K562 (cell line): ENCODE measurements around the gene RHOA. TPM values are rescaled to one million over a fixed set of nuclear protein-coding genes. Genes with fewer than 3 reads are reported as not detected.

Source experiments
- ATAC-seq: fragments of 200-7000 bp; cut with Tn5 transposase; 3 replicates; pipeline ENCODE4 v1.9.1; 2020; ENCODE audit warnings: moderate library complexity
- BruUV-seq: library from RNA; stranded (reverse); fragments of 400-500 nt; replicated peaks from 2 replicates; lab custom pipeline; 2021; lab: Mats Ljungman, UMichigan
- CTCF ChIA-PET: fragments of 300-600 bp; formaldehyde crosslinking; extraction: SDS; loops from one replicate; lab custom pipeline; 2021; ENCODE audit warnings: low intra/inter-chr PET ratio; lab: Yijun Ruan, JAX
- POLR2A ChIA-PET: fragments of 300-600, 350-650 bp; sonication (Branson Sonifier 250); formaldehyde crosslinking; extraction: SDS; loops from one replicate; lab custom pipeline; 2021; ENCODE audit warnings: antibody characterized with exemption, inconsistent platforms; lab: Yijun Ruan, JAX
- DNase-seq, 4 experiments: peaks; one replicate each; pipeline versions ENCODE4 v3.0.0 to v3.0.0-alpha.2; 2011 to 2018; ENCODE audit warnings: low spot score in 3 of 4, mixed read lengths in 3 of 4; ENCODE audit errors: extremely low read depth in 1 of 4
- FAIRE-seq: peaks from 2 replicates; lab custom pipeline; 2011; peaks lifted over from hg19 to GRCh38; lab: Jason Lieb, UNC
- H2AFZ ChIP-seq: 2 replicates; pipeline ENCODE4 v1.6.0; 2011; ENCODE audit warnings: low read depth, low read length, control low read depth, inconsistent platforms
- H3K27ac ChIP-seq: fragments of 200-600 bp; 3 replicates; pipeline ENCODE4 v1.8.0; 2011; ENCODE audit warnings: low read depth, mild to moderate bottlenecking, control low read depth, inconsistent platforms, low read length, moderate library complexity, mixed read lengths; ENCODE audit errors: extremely low read depth
- H3K27me3 ChIP-seq, 2 experiments: fragments of 300-600 bp in 1 of 2; 2 replicates in 1 of 2; 3 replicates in 1 of 2; pipeline versions ENCODE4 v1.6.0 to v1.8.0; 2011; ENCODE audit warnings: inconsistent platforms in 2 of 2, low read length in 2 of 2, mild to moderate bottlenecking in 1 of 2, mixed read lengths in 1 of 2, moderate library complexity in 1 of 2; ENCODE audit not compliant: control insufficient read depth in 2 of 2, insufficient read depth in 2 of 2
- H3K36me3 ChIP-seq: fragments of 300-600 bp; 3 replicates; pipeline ENCODE4 v1.8.0; 2011; ENCODE audit warnings: mild to moderate bottlenecking, low read length, inconsistent platforms; ENCODE audit not compliant: control insufficient read depth, insufficient read depth
- H3K4me1 ChIP-seq, 2 experiments: fragments of 200-600 bp in 1 of 2; replicated peaks in 1 of 2; 2 replicates in 1 of 2; 3 replicates in 1 of 2; pipeline versions ENCODE4 v1.5.1 to v1.8.0; 2011; ENCODE audit warnings: inconsistent platforms in 2 of 2, low read length in 2 of 2, mild to moderate bottlenecking in 1 of 2, mixed read lengths in 1 of 2, moderate library complexity in 1 of 2; ENCODE audit not compliant: control insufficient read depth in 2 of 2, insufficient read depth in 2 of 2
- H3K4me2 ChIP-seq: 2 replicates; pipeline ENCODE4 v1.6.1; 2011; ENCODE audit warnings: low read length, control low read depth, inconsistent platforms, mixed read lengths; ENCODE audit not compliant: insufficient read depth
- H3K4me3 ChIP-seq: fragments of 200-600 bp; sonication (generic), shearing (Covaris generic); 2 replicates; pipeline ENCODE4 v1.5.1; 2016; ENCODE audit warnings: control low read depth, inconsistent platforms
- H3K79me2 ChIP-seq: fragments of 200-600 bp; 3 replicates; pipeline ENCODE4 v1.8.0; 2011; ENCODE audit warnings: low read length, inconsistent platforms; ENCODE audit not compliant: control insufficient read depth, insufficient read depth
- H3K9ac ChIP-seq, 2 experiments: 2 replicates each; pipeline versions ENCODE4 v1.6.0 to v1.6.1; 2011; ENCODE audit warnings: low read depth in 2 of 2, low read length in 2 of 2, control low read depth in 1 of 2, inconsistent platforms in 1 of 2, mild to moderate bottlenecking in 1 of 2, mixed read lengths in 1 of 2; ENCODE audit not compliant: insufficient read depth in 1 of 2
- H3K9me1 ChIP-seq: one replicate; pipeline ENCODE4 v1.6.0; 2011; ENCODE audit warnings: inconsistent platforms, mild to moderate bottlenecking, low read length, moderate library complexity; ENCODE audit not compliant: control insufficient read depth, insufficient read depth
- H3K9me3 ChIP-seq: replicated peaks from 2 replicates; pipeline ENCODE4 v1.5.1; 2011; ENCODE audit warnings: low read depth, low read length, inconsistent platforms; ENCODE audit not compliant: control insufficient read depth, insufficient read depth
- H4K20me1 ChIP-seq: replicated peaks from 2 replicates; pipeline ENCODE4 v1.6.1; 2011; ENCODE audit warnings: low read length, inconsistent platforms, mixed read lengths; ENCODE audit not compliant: control insufficient read depth, insufficient read depth
- CEBPB ChIP-seq: fragments of 450-650 bp; IDR thresholded peaks from 2 replicates; pipeline ENCODE4 v1.6.1; 2016; ENCODE audit warnings: missing genetic modification characterization, missing compliant biosample characterization
- CEBPG ChIP-seq, 3 experiments: fragments of 200-800 bp in 1 of 3; sonication (Bioruptor generic) in 1 of 3; sonication (generic) in 1 of 3; formaldehyde crosslinking in 1 of 3; IDR thresholded peaks in 2 of 3; conservative IDR thresholded peaks in 1 of 3; 2 replicates each; pipeline versions ENCODE4 v1.6.1 to v1.8.0; 2016 to 2022; ENCODE audit warnings: missing compliant biosample characterization in 2 of 3, missing genetic modification characterization in 2 of 3, mild to moderate bottlenecking in 1 of 3, missing genetic modification reagents in 1 of 3
- NR2C1 ChIP-seq, 2 experiments: fragments of 450-650 bp; IDR thresholded peaks; 2 replicates each; pipeline ENCODE4 v1.6.1; 2017; ENCODE audit warnings: mild to moderate bottlenecking in 2 of 2, antibody characterized with exemption in 1 of 2, inconsistent platforms in 1 of 2, missing compliant biosample characterization in 1 of 2, missing genetic modification characterization in 1 of 2
- SRSF7 ChIP-seq: fragments of 200-400 bp; formaldehyde crosslinking; optimal IDR thresholded peaks from 2 replicates; pipeline ENCODE3; 2017; ENCODE audit warnings: mild to moderate bottlenecking, low read depth, low read length
- ZNF277 ChIP-seq: fragments of 250-450 bp; sonication (Bioruptor Pico); IDR thresholded peaks from 2 replicates; pipeline ENCODE4 v1.8.0; 2022; ENCODE audit warnings: inconsistent platforms, mild to moderate bottlenecking, moderate library complexity, borderline replicate concordance
- ZNF444 ChIP-seq: fragments of 250-450 bp; sonication (Bioruptor Pico); IDR thresholded peaks from 2 replicates; pipeline ENCODE4 v1.4.0; 2020; ENCODE audit warnings: mild to moderate bottlenecking, moderate library complexity
- WGBS: fragments of 100-300 bp; shearing (Covaris generic); methylation state at CpG from one replicate; pipeline ENCODE4 v1.1.6; 2016; ENCODE audit warnings: low coverage, mixed read lengths; ENCODE audit not compliant: insufficient coverage; ENCODE audit errors: missing lambda C conversion rate; 5-methylcytosine and 5-hydroxymethylcytosine counted together
- in situ Hi-C: fragments of 300-500 bp; cut with MboI; formaldehyde crosslinking; loops from 4 replicates; pipeline ENCODE4 v1.15.0; 2018; ENCODE audit warnings: inconsistent platforms, mixed read lengths
- intact Hi-C: fragments of 100-400 bp; cut with micrococcal nuclease; formaldehyde crosslinking; loops from 2 replicates; pipeline ENCODE4 v1.14.2; 2022
- polyA plus RNA-seq, 8 experiments: library from polyadenylated mRNA; depleted of rRNA in 4 of 8; stranded (reverse) in 5 of 8; unstranded in 3 of 8; fragments of >200 nt; fragmentation: Nextera tagmentation in 2 of 8; fragmentation: Illumina TruSeq in 1 of 8; extraction: Ambion mirVana in 2 of 8; extraction: Trizol in 1 of 8; gene quantifications; 2 replicates each; pipeline versions ENCODE4 v1.2.1 to v1.2.3, GENCODE V29; 2011 to 2014; ENCODE audit warnings: inconsistent platforms in 1 of 8, missing spikeins in 1 of 8
- total RNA-seq, 7 experiments: library from RNA; depleted of rRNA in 6 of 7; stranded (reverse); fragments of >200 nt in 6 of 7; fragmentation: Illumina TruSeq in 2 of 7; extraction: Trizol in 2 of 7; gene quantifications; 2 replicates each; pipeline versions ENCODE4 v1.2.1 to v1.2.3, GENCODE V29; 2011 to 2021; ENCODE audit warnings: low replicate concordance in 1 of 7
- TF ChIP-seq, protein P1 (sequence below), 2 experiments: fragments of 450-650 bp in 1 of 2; sonication (generic) in 1 of 2; formaldehyde crosslinking in 1 of 2; IDR thresholded peaks in 1 of 2; conservative IDR thresholded peaks in 1 of 2; 2 replicates each; pipeline versions ENCODE4 v1.6.1 to v1.8.1; 2016 to 2023; ENCODE audit warnings: mild to moderate bottlenecking in 2 of 2, moderate library complexity in 2 of 2, inconsistent platforms in 1 of 2, missing genetic modification reagents in 1 of 2

RHOA gene
- total and polyA plus RNA-seq, 9 of the 15 experiments (the other 6 are each of a cell fraction or from before 2014, with no cell fraction given): 136 to 540 (median 236) TPM

DNA sequence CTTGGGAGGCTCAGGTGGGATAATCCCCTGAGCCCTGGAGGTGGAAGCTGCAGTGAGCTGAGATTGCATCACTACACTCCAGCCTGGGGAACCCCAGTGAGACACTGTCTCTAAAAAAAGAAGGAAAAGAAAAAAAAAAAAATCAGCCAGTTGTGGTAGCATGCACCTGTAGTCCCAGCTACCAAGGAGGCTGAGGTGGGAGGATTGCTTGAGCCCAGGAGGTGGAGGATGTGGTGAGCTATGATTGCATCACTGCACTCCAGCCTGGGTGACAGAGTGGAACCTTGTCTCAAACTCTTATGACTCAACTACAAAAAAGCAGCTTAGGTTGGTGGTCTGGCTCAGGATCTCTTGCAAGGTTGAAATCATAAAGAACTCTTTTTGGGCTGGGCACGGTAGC, 34.3 kb downstream of the RHOA start:
- Histone ChIP-seq H2AFZ (no peak overlapping the region), H3K4me3 (no peak overlapping the region), H3K9me1 (no peaks in the 10 kb centered on the region), H3K27me3 (no peaks in the 10 kb centered on the region), H3K4me2 (no peak overlapping the region), H3K9me3 (no peaks in the 10 kb centered on the region), H4K20me1 (peaks cover 3% of the 10 kb centered on the region; the same call in 1 of the 2 replicates), H3K27ac (no peak overlapping the region), H3K79me2 (peaks cover 69% of the 10 kb centered on the region), H3K4me1 (no peaks in the 10 kb centered on the region; a peak in 1 of 5 replicates), H3K36me3 (peaks cover 32% of the 10 kb centered on the region; the same call in 2 of the 3 replicates), H3K9ac (no peak overlapping the region)
- POLR2A ChIA-PET: interaction anchor here (1.1 to 1.4 kb wide), 2 partner anchors 11 to 73 kb away, joined by 3 to 5 read pairs; no protein-coding TSS in a partner anchor
- intact Hi-C loops: no loop called here
- BruUV-seq: no TSS peak
- CTCF ChIA-PET: no interaction called here
- FAIRE-seq: no peak
- TF ChIP-seq NR2C1 (IDR thresholded peaks at IDR 0.05) (no peak), NR2C1 (tag; IDR thresholded peaks at IDR 0.05) (no peak), CEBPB (tag) (peak; percentile 63), ZNF444 (no peak), SRSF7 (no peak), ZNF277 (CRISPR knock-in tag) (no peak), CEBPG (CRISPR knock-in tag; IDR thresholded peaks at IDR 0.05) (peak; percentile 82), CEBPG (tag; conservative IDR thresholded peaks at IDR 0.05 in 1 of 2, IDR thresholded peaks at IDR 0.05 in 1 of 2) (peak; percentile 14 to 79; a peak in 2 of 4 replicates)
- TF ChIP-seq, protein P1, sequence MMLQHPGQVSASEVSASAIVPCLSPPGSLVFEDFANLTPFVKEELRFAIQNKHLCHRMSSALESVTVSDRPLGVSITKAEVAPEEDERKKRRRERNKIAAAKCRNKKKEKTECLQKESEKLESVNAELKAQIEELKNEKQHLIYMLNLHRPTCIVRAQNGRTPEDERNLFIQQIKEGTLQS (IDR thresholded peaks at IDR 0.05): peak; percentile 85
- TF ChIP-seq, protein P1 (CRISPR knock-in tag; conservative IDR thresholded peaks at IDR 0.05): no peak
- in situ Hi-C loops: no loop called here
- peak in 1 of 4 experiments; percentile 17 for DNase-seq
- 100% methylated on average over 1 of the region's 1 CpG for WGBS
- peak; percentile 57; the same call in 2 of the 3 replicates for ATAC-seq
